BE2C (cell line): ENCODE measurements around the gene LMX1A.

Source experiments
- DNase-seq: peaks from one replicate; pipeline ENCODE4 v3.0.0-alpha.2; 2020
- H3K27me3 ChIP-seq: fragments of 250-450 bp; sonication (Bioruptor Pico); 2 replicates; pipeline ENCODE4 v1.5.1; 2020; ENCODE audit warnings: mild to moderate bottlenecking
- H3K36me3 ChIP-seq: fragments of 250-450 bp; sonication (Bioruptor Pico); 2 replicates; pipeline ENCODE4 v1.5.1; 2020; ENCODE audit warnings: mild to moderate bottlenecking
- H3K4me1 ChIP-seq: fragments of 250-450 bp; sonication (Bioruptor Pico); 2 replicates; pipeline ENCODE4 v1.5.1; 2020
- H3K4me3 ChIP-seq: 2 replicates; pipeline ENCODE4 v1.5.1; 2011; ENCODE audit warnings: low read depth, low read length
- H3K9me3 ChIP-seq: fragments of 250-450 bp; sonication (Bioruptor Pico); 2 replicates; pipeline ENCODE4 v1.5.1; 2020
- TF ChIP-seq, protein P1 (sequence below): IDR thresholded peaks from 2 replicates; pipeline ENCODE4 v1.5.1; 2012; ENCODE audit warnings: mild to moderate bottlenecking, low read depth, low read length

Gene LMX1A

DNA sequence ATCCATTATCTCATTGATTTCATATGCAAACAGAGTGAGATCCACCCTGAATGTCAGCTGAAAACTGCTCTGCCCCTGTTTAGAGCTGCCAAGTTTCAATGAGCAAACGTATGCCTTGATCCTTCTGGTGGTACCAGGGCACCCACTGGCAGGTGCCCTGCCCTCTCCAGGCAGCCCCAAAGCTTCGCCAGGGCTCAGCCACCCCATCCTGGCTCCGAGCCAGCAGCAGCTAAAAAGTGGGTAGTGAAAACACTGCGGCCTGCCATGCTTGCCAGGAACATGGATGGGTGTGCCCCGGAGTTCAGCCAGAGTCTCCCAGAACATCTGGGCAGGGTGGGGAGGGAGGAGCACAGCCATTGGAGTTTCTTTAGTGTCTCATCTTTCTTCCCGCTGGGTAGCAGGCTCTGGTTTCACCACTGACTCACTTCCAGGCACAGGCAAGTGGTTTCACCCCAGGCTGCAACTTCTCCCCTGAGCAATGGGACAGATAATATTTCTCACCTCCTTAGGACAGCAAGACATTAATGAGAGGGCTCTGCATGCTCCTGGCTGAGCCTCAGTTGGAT, 8.1 kb upstream of the LMX1A start:
- no peaks in the 10 kb centered on the region for H3K9me3 ChIP-seq
- no peak for DNase-seq

GRCh38 chr1:165356876-165357275, 361 bp upstream of the LMX1A start:
- Histone ChIP-seq H3K36me3 (no peaks in the 10 kb centered on the region), H3K9me3 (no peaks in the 10 kb centered on the region), H3K27me3 (peaks cover 71% of the 10 kb centered on the region), H3K4me3 (no peak overlapping the region), H3K4me1 (no peaks in the 10 kb centered on the region)
- no peak for DNase-seq
- TF ChIP-seq, protein P1, sequence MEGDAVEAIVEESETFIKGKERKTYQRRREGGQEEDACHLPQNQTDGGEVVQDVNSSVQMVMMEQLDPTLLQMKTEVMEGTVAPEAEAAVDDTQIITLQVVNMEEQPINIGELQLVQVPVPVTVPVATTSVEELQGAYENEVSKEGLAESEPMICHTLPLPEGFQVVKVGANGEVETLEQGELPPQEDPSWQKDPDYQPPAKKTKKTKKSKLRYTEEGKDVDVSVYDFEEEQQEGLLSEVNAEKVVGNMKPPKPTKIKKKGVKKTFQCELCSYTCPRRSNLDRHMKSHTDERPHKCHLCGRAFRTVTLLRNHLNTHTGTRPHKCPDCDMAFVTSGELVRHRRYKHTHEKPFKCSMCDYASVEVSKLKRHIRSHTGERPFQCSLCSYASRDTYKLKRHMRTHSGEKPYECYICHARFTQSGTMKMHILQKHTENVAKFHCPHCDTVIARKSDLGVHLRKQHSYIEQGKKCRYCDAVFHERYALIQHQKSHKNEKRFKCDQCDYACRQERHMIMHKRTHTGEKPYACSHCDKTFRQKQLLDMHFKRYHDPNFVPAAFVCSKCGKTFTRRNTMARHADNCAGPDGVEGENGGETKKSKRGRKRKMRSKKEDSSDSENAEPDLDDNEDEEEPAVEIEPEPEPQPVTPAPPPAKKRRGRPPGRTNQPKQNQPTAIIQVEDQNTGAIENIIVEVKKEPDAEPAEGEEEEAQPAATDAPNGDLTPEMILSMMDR, result no peak

More for the DNA sequence above, 8.1 kb upstream of the LMX1A start:
- Histone ChIP-seq H3K4me1 (no peaks in the 10 kb centered on the region), H3K4me3 (no peak overlapping the region), H3K36me3 (no peaks in the 10 kb centered on the region), H3K27me3 (0 out of 2 replicates have a peak, but pooled peaks cover 3% of the 10 kb centered on the region)
- TF ChIP-seq, protein P1, result no peak

- no peaks in the 10 kb centered on the region for H3K9me3 ChIP-seq
- H3K27me3 ChIP-seq, result peaks cover 81% of the 10 kb centered on the region
- no peaks in the 10 kb centered on the region for H3K4me1 ChIP-seq
- H3K4me3 ChIP-seq, result no peak overlapping the region
- DNase-seq, result no peak
- H3K36me3 ChIP-seq, result no peaks in the 10 kb centered on the region
- TF ChIP-seq, protein P1, result no peak
Measured at GRCh38 chr1:165355139-165355976, 1.2 kb downstream of the LMX1A start.

DNA sequence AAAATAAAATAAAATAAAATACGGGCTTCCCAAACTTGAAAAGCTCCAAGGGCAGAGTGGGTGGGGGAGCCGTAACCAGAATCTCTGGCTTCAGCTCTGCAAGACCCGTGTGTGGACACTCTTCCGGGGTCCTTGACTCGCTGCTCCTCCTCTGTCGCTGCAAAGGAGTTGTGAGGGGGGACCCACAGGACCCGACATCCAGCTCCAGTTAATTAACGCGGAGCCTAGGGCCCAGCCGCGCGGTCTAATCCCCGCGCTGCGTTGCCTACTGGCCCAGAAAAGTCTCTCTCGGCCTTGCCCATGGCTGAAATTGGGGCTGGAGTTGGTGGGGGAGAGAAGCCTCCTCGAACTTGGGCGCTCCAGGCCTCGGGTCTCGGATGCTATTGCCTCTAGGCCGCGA, 1.8 kb downstream of the LMX1A start:
- Histone ChIP-seq H3K9me3 (no peaks in the 10 kb centered on the region), H3K4me3 (no peak overlapping the region), H3K4me1 (no peaks in the 10 kb centered on the region), H3K27me3 (peaks cover 81% of the 10 kb centered on the region), H3K36me3 (no peaks in the 10 kb centered on the region)
- TF ChIP-seq, protein P1, result no peak
- DNase-seq, result no peak

DNA sequence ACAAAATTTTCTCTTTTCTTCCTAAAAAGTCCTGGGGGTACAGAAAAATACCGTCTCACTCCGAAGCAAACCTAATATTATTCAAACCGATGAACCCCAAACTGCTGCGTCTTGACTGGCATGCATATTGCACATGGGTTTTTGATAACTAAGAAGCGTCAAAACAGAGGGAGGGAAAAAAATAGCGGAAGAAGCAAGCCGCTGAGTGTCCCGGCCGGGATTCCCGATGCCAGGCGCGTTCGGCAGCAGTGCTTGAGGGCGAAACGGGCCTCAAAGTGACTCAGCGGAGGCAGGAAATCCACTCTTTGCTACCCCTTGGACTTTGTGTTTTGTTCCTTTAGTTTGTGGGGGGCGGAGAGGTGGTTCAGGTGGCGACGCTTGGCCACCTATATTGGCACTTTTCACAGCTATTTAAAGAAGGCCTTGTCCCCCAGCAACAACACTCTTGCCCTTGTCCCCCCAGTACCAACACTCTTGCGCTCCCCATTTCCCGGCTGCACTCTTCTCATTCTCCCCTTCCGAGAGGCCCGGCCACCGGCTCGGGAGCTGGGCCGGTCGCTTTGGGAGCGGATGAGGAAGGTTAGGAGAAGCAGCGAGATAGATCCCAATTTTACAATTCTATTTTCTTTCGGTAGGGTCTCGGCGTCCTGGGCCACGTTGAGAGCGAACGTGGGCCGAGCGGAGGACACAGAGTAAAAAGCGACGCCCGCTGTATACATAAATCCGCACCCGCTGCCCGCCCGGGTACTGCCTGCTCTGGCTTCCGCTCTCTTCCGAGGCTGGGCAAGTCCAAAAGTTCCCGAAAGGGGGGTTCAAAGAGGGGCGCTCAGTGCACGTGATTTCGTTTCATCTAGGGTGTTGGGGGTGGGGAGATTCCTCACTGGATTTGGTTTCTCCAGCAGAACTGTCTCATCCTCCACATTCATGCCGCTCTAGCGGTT, 2.5 kb downstream of the LMX1A start:
- TF ChIP-seq, protein P1, result no peak
- Histone ChIP-seq H3K27me3 (peaks cover 89% of the 10 kb centered on the region), H3K9me3 (no peaks in the 10 kb centered on the region), H3K36me3 (no peaks in the 10 kb centered on the region), H3K4me1 (no peaks in the 10 kb centered on the region), H3K4me3 (no peak overlapping the region)
- DNase-seq, result no peak
